KMS-11 (cell line): ENCODE data around the gene ZNF205.
"Not testable (repeated sequence)": the region's sequence is repeated elsewhere in the genome, so short reads cannot be mapped to it uniquely, and the experiment has no call there.

ENCODE experiments used
- H2AFZ ChIP-seq: fragments of 200-600 bp; sonication (generic); 2 replicates; pipeline ENCODE4 v1.6.1; 2016; ENCODE audit warnings: antibody characterized with exemption, mixed run types, low read depth
- H3K27ac ChIP-seq: fragments of 200-600 bp; sonication (generic); 2 replicates; pipeline ENCODE4 v1.6.1; 2016; ENCODE audit warnings: mild to moderate bottlenecking, mixed run types
- H3K27me3 ChIP-seq: fragments of 200-600 bp; sonication (generic); 2 replicates; pipeline ENCODE4 v1.6.1; 2017; ENCODE audit warnings: mild to moderate bottlenecking, low read depth, mixed run types, moderate library complexity; ENCODE audit not compliant: insufficient read depth
- H3K36me3 ChIP-seq: fragments of 200-600 bp; sonication (generic); 2 replicates; pipeline ENCODE4 v1.6.1; 2017; ENCODE audit warnings: mild to moderate bottlenecking, mixed run types; ENCODE audit not compliant: insufficient read depth
- H3K4me1 ChIP-seq: fragments of 200-600 bp; sonication (generic); 2 replicates; pipeline ENCODE4 v1.6.1; 2016; ENCODE audit warnings: mild to moderate bottlenecking, low read depth, mixed run types; ENCODE audit not compliant: poor library complexity, severe bottlenecking
- H3K4me2 ChIP-seq: fragments of 200-600 bp; sonication (generic); 2 replicates; pipeline ENCODE4 v1.7.0; 2016; ENCODE audit warnings: mild to moderate bottlenecking, mixed run types
- H3K4me3 ChIP-seq: fragments of 200-600 bp; sonication (generic); IDR thresholded peaks from 2 replicates; pipeline ENCODE4 v1.6.1; 2017; ENCODE audit warnings: low read depth, low read length, mixed read lengths; ENCODE audit not compliant: insufficient read depth
- H3K79me2 ChIP-seq: fragments of 200-600 bp; sonication (generic); 2 replicates; pipeline ENCODE4 v1.6.1; 2016; ENCODE audit warnings: low read depth, mixed run types; ENCODE audit not compliant: insufficient read depth
- H3K9ac ChIP-seq: fragments of 200-600 bp; sonication (generic); 2 replicates; pipeline ENCODE4 v1.6.1; 2016; ENCODE audit warnings: mild to moderate bottlenecking, mixed run types
- H4K20me1 ChIP-seq: fragments of 200-600 bp; sonication (generic); 2 replicates; pipeline ENCODE4 v1.6.1; 2016; ENCODE audit warnings: mild to moderate bottlenecking, mixed run types; ENCODE audit not compliant: insufficient read depth
- CTCF ChIP-seq: fragments of 200-600 bp; sonication (generic); conservative IDR thresholded peaks from 2 replicates; pipeline ENCODE4 v1.6.1; 2017; ENCODE audit warnings: low read depth, mild to moderate bottlenecking, antibody characterized with exemption, low read length, moderate library complexity, mixed read lengths

The ZNF205 gene

GRCh38 chr16:3073448-3073847, 38.9 kb upstream of the ZNF205 start:
- no peak for TF ChIP-seq CTCF
- Histone ChIP-seq H3K4me2 (no peak overlapping the region), H3K9ac (no peak overlapping the region), H3K27ac (no peak overlapping the region), H4K20me1 (no peaks in the 10 kb centered on the region), H3K4me3 (no peak overlapping the region), H2AFZ (no peak overlapping the region), H3K4me1 (peaks cover 12% of the 10 kb centered on the region), H3K79me2 (no peaks in the 10 kb centered on the region), H3K27me3 (peaks cover 22% of the 10 kb centered on the region; the same call in 1 of the 2 replicates), H3K36me3 (no peaks in the 10 kb centered on the region)

- H3K79me2 ChIP-seq: no peaks in the 10 kb centered on the region
- no peak overlapping the region for H3K4me2 ChIP-seq
- H4K20me1 ChIP-seq: no peaks in the 10 kb centered on the region
- H3K9ac ChIP-seq: no peak overlapping the region
- peaks cover 12% of the 10 kb centered on the region for H3K4me1 ChIP-seq
- H2AFZ ChIP-seq: peak overlapping the region; percentile 21; the same call in 1 of the 2 replicates
- H3K4me3 ChIP-seq: no peak overlapping the region
- no peaks in the 10 kb centered on the region for H3K36me3 ChIP-seq
- peaks cover 34% of the 10 kb centered on the region; the same call in 1 of the 2 replicates for H3K27me3 ChIP-seq
- TF ChIP-seq CTCF: no peak
- no peak overlapping the region for H3K27ac ChIP-seq
Observed at GRCh38 chr16:3074860-3075522, 37.4 kb upstream of the ZNF205 start.

- no peak overlapping the region for H3K9ac ChIP-seq
- H2AFZ ChIP-seq: peak overlapping the region; percentile 21; the same call in 1 of the 2 replicates
- H3K4me2 ChIP-seq: no peak overlapping the region
- H3K27me3 ChIP-seq: peaks cover 39% of the 10 kb centered on the region; the same call in 1 of the 2 replicates
- H3K79me2 ChIP-seq: no peaks in the 10 kb centered on the region
- TF ChIP-seq CTCF: no peak
- H3K27ac ChIP-seq: no peak overlapping the region
- H4K20me1 ChIP-seq: no peaks in the 10 kb centered on the region
- H3K36me3 ChIP-seq: no peaks in the 10 kb centered on the region
- no peak overlapping the region for H3K4me3 ChIP-seq
- H3K4me1 ChIP-seq: peaks cover 12% of the 10 kb centered on the region
Observed at GRCh38 chr16:3075523-3075915, 36.9 kb upstream of the ZNF205 start.

GRCh38 chr16:3075946-3076345, 36.4 kb upstream of the ZNF205 start:
- H3K27me3 ChIP-seq: peaks cover 43% of the 10 kb centered on the region; the same call in 1 of the 2 replicates
- not testable (repeated sequence) for H4K20me1 ChIP-seq, H3K4me3 ChIP-seq, H3K4me2 ChIP-seq, H3K9ac ChIP-seq, H3K36me3 ChIP-seq, H2AFZ ChIP-seq, H3K79me2 ChIP-seq, H3K27ac ChIP-seq
- peaks cover 12% of the 10 kb centered on the region for H3K4me1 ChIP-seq

- no peak overlapping the region for H2AFZ ChIP-seq
- no peaks in the 10 kb centered on the region for H3K79me2 ChIP-seq
- H3K27me3 ChIP-seq: peaks cover 48% of the 10 kb centered on the region; the same call in 1 of the 2 replicates
- H3K36me3 ChIP-seq: no peaks in the 10 kb centered on the region
- H3K4me1 ChIP-seq: peaks cover 12% of the 10 kb centered on the region
- no peak overlapping the region for H3K9ac ChIP-seq
- H3K27ac ChIP-seq: no peak overlapping the region
- TF ChIP-seq CTCF: no peak
- H3K4me3 ChIP-seq: no peak overlapping the region
- no peak overlapping the region for H3K4me2 ChIP-seq
- no peaks in the 10 kb centered on the region for H4K20me1 ChIP-seq
Observed at GRCh38 chr16:3076577-3076976, 35.8 kb upstream of the ZNF205 start.
